PC-3 (cell line): Measurements from ENCODE around the gene KAZN. TPM values are rescaled to one million over a fixed set of nuclear protein-coding genes. Genes with fewer than 3 reads are reported as not detected.

ENCODE experiments used
- ATAC-seq: fragments of 200-7000 bp; cut with Tn5 transposase; 2 replicates; pipeline ENCODE4 v1.9.1; 2020; ENCODE audit warnings: mild to moderate bottlenecking, moderate library complexity
- BruUV-seq: library from RNA; stranded (reverse); fragments of 400-500 nt; replicated peaks from 2 replicates; lab custom pipeline; 2021; lab: Mats Ljungman, UMichigan
- CTCF ChIA-PET: fragments of 300-600 bp; sonication (Branson Sonifier 250); formaldehyde crosslinking; loops from one replicate; lab custom pipeline; 2022; ENCODE audit warnings: antibody characterized with exemption; lab: Charles Lee
- POLR2A ChIA-PET: fragments of 300-600 bp; sonication (Branson Sonifier 250); formaldehyde crosslinking; loops from one replicate; lab custom pipeline; 2022; ENCODE audit warnings: antibody characterized with exemption; ENCODE audit not compliant: unreplicated experiment; lab: Charles Lee
- DNase-seq: peaks from one replicate; pipeline ENCODE4 v3.0.0-alpha.2; 2015
- H2AFZ ChIP-seq: fragments of 300-600 bp; sonication (generic); 2 replicates; pipeline ENCODE4 v1.6.0; 2016; ENCODE audit warnings: antibody characterized with exemption, low read length
- H3F3A ChIP-seq: fragments of 300-600 bp; sonication (generic); one replicate; pipeline ENCODE4 v1.6.0; 2017; ENCODE audit warnings: antibody characterized with exemption, low read length, control low read depth, mild to moderate bottlenecking; ENCODE audit not compliant: unreplicated experiment
- H3K27ac ChIP-seq: fragments of 300-600 bp; sonication (generic); 2 replicates; pipeline ENCODE4 v1.5.1; 2016; ENCODE audit warnings: mild to moderate bottlenecking, low read length
- H3K27me3 ChIP-seq: fragments of 300-600 bp; sonication (generic); 2 replicates; pipeline ENCODE4 v1.6.1; 2016; ENCODE audit warnings: low read length, mixed read lengths
- H3K36me3 ChIP-seq: fragments of 300-600 bp; sonication (generic); 2 replicates; pipeline ENCODE4 v1.6.1; 2016; ENCODE audit warnings: low read depth, mixed run types, low read length, mixed read lengths
- H3K4me1 ChIP-seq: fragments of 300-600 bp; sonication (generic); 2 replicates; pipeline ENCODE4 v1.5.1; 2016; ENCODE audit warnings: low read length; ENCODE audit not compliant: insufficient read depth
- H3K4me2 ChIP-seq: fragments of 300-600 bp; sonication (generic); 2 replicates; pipeline ENCODE4 v1.6.0; 2016; ENCODE audit warnings: low read length
- H3K4me3 ChIP-seq: fragments of 300-600 bp; sonication (generic); 2 replicates; pipeline ENCODE4 v1.5.1; 2016; ENCODE audit warnings: mild to moderate bottlenecking, low read length, mixed read lengths
- H3K79me2 ChIP-seq: fragments of 300-600 bp; sonication (generic); 2 replicates; pipeline ENCODE4 v1.6.1; 2017; ENCODE audit warnings: low read length, mixed read lengths
- H3K9ac ChIP-seq: fragments of 300-600 bp; sonication (generic); 2 replicates; pipeline ENCODE4 v1.6.0; 2016; ENCODE audit warnings: mild to moderate bottlenecking, low read length
- H3K9me2 ChIP-seq: fragments of 300-600 bp; sonication (generic); replicated peaks from 2 replicates; pipeline ENCODE4 v1.6.1; 2016; ENCODE audit warnings: mixed run types, low read length, mixed read lengths
- H3K9me3 ChIP-seq: fragments of 300-600 bp; sonication (generic); 2 replicates; pipeline ENCODE4 v1.6.1; 2016; ENCODE audit warnings: low read length, mixed read lengths
- H4K20me1 ChIP-seq: fragments of 300-600 bp; sonication (generic); 2 replicates; pipeline ENCODE4 v1.6.1; 2016; ENCODE audit warnings: low read length, mixed read lengths
- CTCF ChIP-seq: fragments of 300-600 bp; sonication (generic); conservative IDR thresholded peaks from 2 replicates; pipeline ENCODE4 v1.5.1; 2017; ENCODE audit warnings: antibody characterized with exemption, low read depth, mild to moderate bottlenecking, low read length
- EZH2 ChIP-seq: fragments of 300-600 bp; sonication (generic); IDR thresholded peaks from one replicate; pipeline ENCODE4 v1.6.1; 2017; ENCODE audit warnings: antibody characterized with exemption, mild to moderate bottlenecking, low read length; ENCODE audit not compliant: unreplicated experiment
- EZH2phosphoT487 ChIP-seq: fragments of 300-600 bp; sonication (generic); IDR thresholded peaks from 2 replicates; pipeline ENCODE4 v1.6.1; 2018; ENCODE audit warnings: mild to moderate bottlenecking, antibody characterized with exemption, low read length, borderline replicate concordance
- intact Hi-C: fragments of 100-400 bp; cut with micrococcal nuclease; formaldehyde crosslinking; loops from 2 replicates; pipeline ENCODE4 v1.9.0; 2023
- total RNA-seq: library from RNA; depleted of rRNA; stranded (reverse); fragments of >200 nt; gene quantifications from 2 replicates; pipeline ENCODE4 v1.2.3, GENCODE V29; 2014

KAZN gene
- total RNA-seq, 1 experiment from 2014 or later = 2.0 TPM

- H3K4me3 ChIP-seq = no peak overlapping the region
- no peak overlapping the region for H3K4me2 ChIP-seq
- CTCF ChIA-PET = no interaction called here
- H3K4me1 ChIP-seq = no peaks in the 10 kb centered on the region
- no peaks in the 10 kb centered on the region for H3K27me3 ChIP-seq
- H3K79me2 ChIP-seq = no peaks in the 10 kb centered on the region
- H3K9me3 ChIP-seq = 0 out of 2 replicates have a peak, but pooled peaks cover 9% of the 10 kb centered on the region
- POLR2A ChIA-PET = no interaction called here
- ATAC-seq = no peak
- H3F3A ChIP-seq = no peaks in the 10 kb centered on the region
- no TSS peak for BruUV-seq
- DNase-seq = no peak
- H3K9me2 ChIP-seq = no peaks in the 10 kb centered on the region
- TF ChIP-seq EZH2phosphoT487 (no peak), CTCF (no peak), EZH2 (no peak)
- intact Hi-C loops = no loop called here
- H4K20me1 ChIP-seq = no peaks in the 10 kb centered on the region
- no peak overlapping the region for H3K27ac ChIP-seq
- H2AFZ ChIP-seq = no peak overlapping the region
- H3K9ac ChIP-seq = no peak overlapping the region
- H3K36me3 ChIP-seq = no peaks in the 10 kb centered on the region
These were observed 245.0 kb downstream of the KAZN start for GRCh38 chr1:14843525-14843924.

- ChIA-PET POLR2A (no interaction called here), CTCF (no interaction called here)
- Histone ChIP-seq H3K4me2 (no peak overlapping the region), H3K79me2 (no peaks in the 10 kb centered on the region), H3K36me3 (no peaks in the 10 kb centered on the region), H4K20me1 (no peaks in the 10 kb centered on the region), H3K27me3 (no peaks in the 10 kb centered on the region), H3K27ac (no peak overlapping the region), H3K4me3 (no peak overlapping the region), H2AFZ (no peak overlapping the region), H3F3A (no peaks in the 10 kb centered on the region), H3K4me1 (no peaks in the 10 kb centered on the region), H3K9ac (no peak overlapping the region), H3K9me2 (no peaks in the 10 kb centered on the region), H3K9me3 (0 out of 2 replicates have a peak, but pooled peaks cover 9% of the 10 kb centered on the region)
- DNase-seq = no peak
- BruUV-seq = no TSS peak
- intact Hi-C loops = no loop called here
- TF ChIP-seq EZH2phosphoT487 (no peak), EZH2 (no peak), CTCF (no peak)
- ATAC-seq = no peak
These were observed 245.9 kb downstream of the KAZN start for GRCh38 chr1:14844356-14844755.

GRCh38 chr1:14844923-14845617, 246.6 kb downstream of the KAZN start:
- intact Hi-C loops = no loop called here
- DNase-seq = no peak

More at GRCh38 chr1:14844923-14845617, 246.6 kb downstream of the KAZN start:
- Histone ChIP-seq H4K20me1 (no peaks in the 10 kb centered on the region), H3K9me3 (0 out of 2 replicates have a peak, but pooled peaks cover 9% of the 10 kb centered on the region), H3K27me3 (no peaks in the 10 kb centered on the region), H3F3A (no peaks in the 10 kb centered on the region), H3K9me2 (no peaks in the 10 kb centered on the region), H3K27ac (no peak overlapping the region), H3K4me2 (no peak overlapping the region), H3K4me1 (0 out of 2 replicates have a peak, but pooled peaks cover under 1% of the 10 kb centered on the region), H3K9ac (no peak overlapping the region), H3K36me3 (no peaks in the 10 kb centered on the region), H3K79me2 (no peaks in the 10 kb centered on the region), H3K4me3 (no peak overlapping the region), H2AFZ (no peak overlapping the region)
- POLR2A ChIA-PET = no interaction called here
- TF ChIP-seq CTCF = no peak
- TF ChIP-seq EZH2 = no peak
- TF ChIP-seq EZH2phosphoT487 = no peak
- no TSS peak for BruUV-seq
- CTCF ChIA-PET = no interaction called here
- no peak for ATAC-seq
